GM19468 (cell line): ENCODE results near the gene UPK2.
"Not testable (repeated sequence)": the region's sequence is repeated elsewhere in the genome, so short reads cannot be mapped to it uniquely, and the experiment has no call there.

ENCODE experiments used
- ATAC-seq: cut with Tn5 transposase; IDR thresholded peaks from one replicate; pipeline ENCODE4 v1.9.1; 2021; ENCODE audit warnings: mild to moderate bottlenecking, moderate library complexity, moderate number of reproducible peaks; ENCODE audit not compliant: unreplicated experiment; ENCODE audit errors: extremely low read depth

Gene UPK2

DNA sequence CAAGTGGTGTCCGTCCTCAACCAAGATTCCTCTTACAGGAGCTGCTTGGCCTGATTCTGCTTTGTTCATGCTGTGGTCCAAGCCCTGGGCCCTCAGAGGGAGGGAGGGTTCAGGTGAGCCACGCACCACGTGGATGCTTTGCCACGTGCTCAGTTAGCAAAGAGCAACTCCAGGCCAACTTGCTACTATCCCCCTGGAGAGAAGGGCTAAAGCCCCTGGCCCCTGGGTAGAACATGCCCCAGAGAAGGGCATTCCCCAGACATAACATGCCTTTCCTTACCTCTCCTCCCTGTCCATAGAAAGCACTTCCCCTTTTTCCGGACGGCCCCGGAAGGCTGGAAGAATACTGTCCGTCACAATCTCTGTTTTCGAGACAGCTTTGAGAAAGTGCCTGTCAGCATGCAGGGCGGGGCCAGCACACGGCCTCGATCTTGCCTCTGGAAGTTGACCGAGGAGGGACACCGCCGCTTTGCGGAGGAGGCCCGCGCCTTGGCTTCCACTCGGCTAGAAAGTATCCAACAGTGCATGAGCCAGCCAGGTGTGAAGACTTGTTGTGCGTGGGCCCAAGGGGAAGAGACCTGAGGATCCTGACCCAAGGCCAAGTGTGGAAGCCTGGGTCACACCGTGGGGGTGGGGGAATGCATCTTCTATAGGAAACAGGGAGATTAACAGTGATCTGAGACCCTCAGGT, 24.2 kb downstream of the UPK2 start:
- ATAC-seq = no peak

DNA sequence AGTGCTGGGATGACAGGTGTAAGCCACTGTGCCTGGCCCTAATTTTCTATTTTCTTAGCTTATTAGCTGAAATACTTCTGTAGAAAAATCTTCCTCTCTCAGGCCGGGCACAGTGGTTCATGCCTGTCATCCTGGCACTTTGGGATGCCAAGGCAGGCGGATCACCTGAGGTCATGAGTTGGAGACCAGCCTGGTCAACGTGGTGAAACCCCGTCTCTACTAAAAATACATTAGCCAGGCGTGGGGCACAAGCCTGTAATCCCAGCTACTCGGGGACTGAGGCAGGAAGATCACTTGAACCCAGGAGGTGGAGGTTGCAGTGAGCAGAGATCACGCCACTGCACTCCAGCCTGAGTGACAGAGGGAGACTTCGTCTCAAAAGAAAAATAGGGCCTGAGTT, 28.2 kb downstream of the UPK2 start:
- ATAC-seq = not testable (repeated sequence)

DNA sequence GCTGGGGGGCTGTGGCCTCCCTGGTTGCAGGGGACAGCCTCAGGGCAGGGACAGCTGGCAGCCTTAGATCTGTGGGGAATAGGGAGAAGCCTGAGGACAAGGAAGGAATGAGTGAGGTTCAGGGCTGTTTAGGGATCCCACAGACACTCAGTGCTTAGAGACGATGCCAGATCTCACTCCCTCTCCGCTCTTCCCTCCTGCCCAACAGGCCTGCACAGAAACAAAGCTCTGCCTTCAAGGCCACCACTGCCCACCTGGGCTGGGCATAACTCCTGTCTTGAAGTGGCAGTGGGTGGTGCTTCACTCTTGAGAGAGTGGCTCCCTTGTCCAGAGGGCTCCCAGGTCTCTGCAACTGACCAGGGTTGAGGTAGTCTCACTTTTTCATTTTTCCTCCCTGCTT, 28.7 kb downstream of the UPK2 start:
- ATAC-seq = no peak

DNA sequence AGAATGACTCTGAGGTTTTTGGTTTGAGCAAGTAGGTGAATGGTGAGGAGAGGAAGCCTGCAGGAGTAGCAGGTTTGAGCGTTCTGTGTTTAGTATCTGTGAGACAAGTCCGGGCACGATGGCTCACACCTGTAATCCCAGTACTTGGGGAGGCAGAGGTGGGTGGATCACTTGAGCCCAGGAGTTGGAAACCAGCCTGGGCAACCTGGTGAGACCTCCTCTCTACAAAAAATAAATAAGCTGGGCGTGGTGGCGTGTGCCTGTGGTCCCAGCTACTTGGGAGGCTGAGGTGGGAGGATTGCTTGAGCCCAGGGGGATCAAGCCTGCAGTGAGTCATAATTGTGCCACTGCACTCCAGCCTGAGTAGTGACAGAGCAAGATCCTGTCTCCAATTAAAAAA, 32.2 kb downstream of the UPK2 start:
- no peak for ATAC-seq

DNA sequence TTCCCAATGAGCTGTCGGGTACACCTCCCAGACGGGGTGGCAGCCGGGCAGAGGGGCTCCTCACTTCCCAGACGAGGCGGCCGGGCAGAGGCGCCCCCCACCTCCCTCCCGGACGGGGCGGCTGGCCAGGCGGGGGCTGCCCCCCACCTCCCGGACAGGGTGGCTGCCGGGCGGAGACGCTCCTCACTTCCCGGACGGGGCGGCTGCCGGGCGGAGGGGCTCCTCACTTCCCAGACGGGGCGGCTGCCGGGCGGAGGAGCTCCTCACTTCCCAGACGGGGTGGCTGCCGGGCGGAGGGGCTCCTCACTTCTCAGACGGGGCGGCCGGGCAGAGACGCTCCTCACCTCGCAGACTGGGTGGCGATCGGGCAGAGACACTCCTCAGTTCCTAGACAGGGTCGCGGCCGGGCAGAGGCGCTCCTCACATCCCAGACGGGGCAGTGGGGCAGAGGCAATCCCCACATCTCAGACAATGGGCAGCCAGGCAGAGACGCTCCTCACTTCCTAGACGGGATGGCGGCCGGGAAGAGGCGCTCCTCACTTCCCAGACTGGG, 35.5 kb downstream of the UPK2 start:
- ATAC-seq = not testable (repeated sequence)

DNA sequence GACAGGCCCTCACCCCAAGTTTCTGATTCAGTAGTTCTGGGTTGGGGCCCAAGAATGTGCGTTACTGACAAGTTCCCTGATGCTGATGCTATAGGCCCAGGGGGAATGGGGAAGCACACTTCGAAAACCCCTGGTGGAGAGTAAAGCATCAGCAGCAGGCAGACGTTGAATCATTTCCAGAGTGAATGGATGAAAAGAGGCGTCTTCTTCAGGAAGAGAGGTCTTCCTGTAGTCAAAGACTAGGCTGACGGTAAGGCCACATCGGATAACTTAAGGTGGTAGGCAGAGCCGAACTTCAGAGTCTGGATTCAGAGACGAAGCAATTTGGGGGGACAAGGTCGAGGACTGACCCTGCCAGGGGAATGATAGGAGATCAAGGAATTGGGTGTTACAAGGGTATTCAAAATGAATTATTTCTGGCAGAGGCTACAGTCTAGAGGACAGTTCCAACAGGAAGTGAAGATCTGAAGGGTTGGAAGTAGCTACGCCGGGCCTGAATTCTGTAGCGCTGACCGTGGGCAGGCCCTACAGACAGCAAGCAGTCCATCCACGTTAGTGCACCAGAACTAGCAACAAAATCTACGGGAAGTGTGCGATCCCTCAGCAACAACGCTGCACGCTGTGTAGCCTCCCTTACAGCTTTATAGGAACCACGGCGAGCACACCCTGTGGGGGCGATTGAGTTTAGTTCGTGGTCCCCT, 41.0 kb downstream of the UPK2 start:
- no peak for ATAC-seq

DNA sequence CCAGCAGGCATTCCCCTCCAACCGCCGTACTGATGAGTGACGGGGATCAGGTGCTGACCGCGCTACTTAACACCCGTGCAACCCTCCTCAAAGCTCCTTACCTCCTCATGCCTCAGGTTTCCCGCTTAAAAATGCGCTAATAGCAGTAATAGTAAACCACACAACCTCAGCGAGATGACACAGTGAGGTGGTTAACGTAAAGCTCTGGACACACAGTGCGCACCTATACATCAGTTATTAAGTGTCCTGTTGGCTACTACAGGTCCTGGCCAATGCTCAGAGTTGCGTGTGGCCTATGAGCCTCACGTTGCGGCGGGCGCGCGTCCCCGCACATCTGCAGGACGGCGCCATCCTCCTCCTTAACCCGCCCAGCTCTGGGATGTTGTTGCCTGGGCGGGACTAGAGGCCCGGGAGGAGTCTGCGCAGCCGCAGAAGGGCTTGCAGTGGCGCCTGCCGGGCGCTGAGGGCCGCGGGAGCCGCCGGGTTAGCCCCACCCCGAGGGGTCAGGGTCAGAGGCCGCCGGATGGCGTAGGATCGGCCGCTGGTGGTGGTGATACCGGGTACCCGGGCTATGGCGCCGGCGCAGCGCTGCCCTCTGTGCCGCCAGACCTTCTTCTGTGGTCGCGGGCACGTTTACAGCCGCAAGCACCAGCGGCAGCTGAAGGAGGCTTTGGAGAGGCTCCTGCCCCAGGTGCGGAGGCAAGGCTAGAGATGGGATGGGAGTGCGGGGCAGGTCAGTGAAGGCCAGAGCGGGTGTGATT, 41.7 kb downstream of the UPK2 start, which contains the start of gene CENATAC:
CENATAC (plus strand) TSS at position 512 of the 761 bp plus-strand sequence; CDS start at position 572, 60 bp downstream.
- ATAC-seq = peak; percentile 90

DNA sequence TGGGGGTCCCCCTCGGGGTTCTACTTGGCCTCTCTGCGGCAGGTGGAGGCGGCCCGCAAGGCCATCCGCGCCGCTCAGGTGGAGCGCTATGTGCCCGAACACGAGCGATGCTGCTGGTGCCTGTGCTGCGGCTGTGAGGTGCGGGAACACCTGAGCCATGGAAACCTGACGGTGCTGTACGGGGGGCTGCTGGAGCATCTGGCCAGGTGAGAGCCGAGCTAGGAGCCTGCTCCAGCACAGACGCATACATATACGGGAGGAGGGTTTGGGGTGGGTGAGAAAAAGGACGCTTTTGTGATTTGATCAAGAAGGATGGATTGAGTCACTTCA, 42.3 kb downstream of the UPK2 start:
- ATAC-seq = no peak

DNA sequence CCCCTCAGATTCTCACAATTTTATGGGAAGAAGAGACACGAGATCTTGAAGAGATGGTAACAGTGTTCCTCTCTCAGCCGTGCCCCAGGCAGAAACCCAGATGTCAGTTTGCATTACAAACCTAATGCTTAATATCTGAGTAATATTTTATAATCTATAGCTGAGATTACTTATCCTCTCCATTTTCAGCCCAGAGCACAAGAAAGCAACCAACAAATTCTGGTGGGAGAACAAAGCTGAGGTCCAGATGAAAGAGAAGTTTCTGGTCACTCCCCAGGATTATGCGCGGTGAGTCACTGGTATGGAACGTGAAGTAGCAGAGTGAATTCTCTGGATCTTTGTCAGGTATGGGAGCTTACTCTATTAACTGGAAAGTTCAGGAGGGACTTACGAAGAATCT, 42.7 kb downstream of the UPK2 start:
- no peak for ATAC-seq

DNA sequence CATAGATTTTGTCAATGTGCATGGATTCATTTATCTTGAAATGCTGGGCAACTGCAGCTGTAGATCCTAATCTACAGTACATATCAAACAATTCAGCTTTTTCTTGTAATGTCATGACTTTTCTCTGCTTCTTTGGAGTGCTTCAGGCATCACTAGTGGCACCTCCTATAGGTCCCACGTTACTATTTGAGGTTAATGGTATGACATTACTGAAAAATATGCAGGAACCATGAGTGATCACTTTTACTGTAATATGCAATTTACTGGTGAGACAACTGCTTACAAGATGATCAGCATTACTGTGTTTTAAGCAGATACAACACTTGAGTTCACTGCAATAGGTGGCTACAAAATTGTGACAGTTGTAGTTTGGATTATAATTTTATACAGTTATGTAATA, 44.8 kb downstream of the UPK2 start:
- ATAC-seq = no peak

DNA sequence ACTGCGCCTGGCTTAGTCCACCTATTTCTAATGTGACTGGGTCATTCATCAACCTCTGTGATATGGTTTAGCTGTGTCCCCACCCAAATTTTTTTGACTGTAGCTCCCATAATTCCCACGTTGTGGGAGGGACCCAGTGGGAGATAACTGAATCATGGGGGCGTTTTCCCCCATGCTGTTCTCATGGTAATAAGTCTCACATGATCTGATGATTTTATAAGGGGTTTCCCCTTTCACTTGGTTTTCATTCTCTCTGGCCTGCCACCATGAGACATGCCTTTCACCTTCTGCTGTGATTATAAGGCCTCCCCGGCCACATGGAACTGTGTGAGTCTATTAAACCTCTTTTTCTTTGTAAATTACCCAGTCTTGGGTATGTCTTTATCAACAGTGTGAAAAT, 50.6 kb downstream of the UPK2 start:
- no peak for ATAC-seq
